ENCODE data around the gene CYTH1. TPM values are rescaled to one million over a fixed set of nuclear protein-coding genes. Genes with fewer than 3 reads are reported as not detected.
"Not testable (repeated sequence)": the region's sequence is repeated elsewhere in the genome, so short reads cannot be mapped to it uniquely, and the experiment has no call there.

CYTH1 gene
- polyA plus RNA-seq, 1 experiment, result 12.8 TPM

GRCh38 chr17:78753316-78754250 lies 28.5 kb downstream of the CYTH1 start:
- CTCF ChIA-PET, result no interaction called here
- Histone ChIP-seq H3K27me3 (ENCODE audit: control insufficient read depth, insufficient read depth, low read length) (no peaks in the 10 kb centered on the region), H3K36me3 (ENCODE audit: control insufficient read depth, insufficient read depth, low read length) (no peaks in the 10 kb centered on the region), H3K4me3 (ENCODE audit: low read depth, low read length) (no peak overlapping the region)
- no peak for DNase-seq (ENCODE audit: low read depth)
- POLR2A ChIA-PET, result no interaction called here
- TF ChIP-seq CTCF (IDR thresholded peaks at IDR 0.05; ENCODE audit: insufficient read depth, low read depth, low read length), result no peak

GRCh38 chr17:78751447-78752161 lies 30.5 kb downstream of the CYTH1 start:
- DNase-seq (ENCODE audit: low read depth), result no peak
- no peak for TF ChIP-seq CTCF (IDR thresholded peaks at IDR 0.05; ENCODE audit: insufficient read depth, low read depth, low read length)
- H3K27me3 ChIP-seq (ENCODE audit: control insufficient read depth, insufficient read depth, low read length), result no peaks in the 10 kb centered on the region
- CTCF ChIA-PET, result interaction anchor here (0.7 kb wide), 1 partner anchor 44 kb away, joined by 3 read pairs; no protein-coding TSS in a partner anchor
- POLR2A ChIA-PET, result no interaction called here
- no peak overlapping the region for H3K4me3 ChIP-seq (ENCODE audit: low read depth, low read length)
- no peaks in the 10 kb centered on the region for H3K36me3 ChIP-seq (ENCODE audit: control insufficient read depth, insufficient read depth, low read length)

GRCh38 chr17:78751000-78751399 lies 31.1 kb downstream of the CYTH1 start:
- POLR2A ChIA-PET; CTCF ChIA-PET; H3K4me3 ChIP-seq (ENCODE audit: low read depth, low read length); DNase-seq (ENCODE audit: low read depth); H3K27me3 ChIP-seq (ENCODE audit: control insufficient read depth, insufficient read depth, low read length); H3K36me3 ChIP-seq (ENCODE audit: control insufficient read depth, insufficient read depth, low read length): not testable (repeated sequence)

- DNase-seq (ENCODE audit: low read depth), result peak; percentile 49
- ChIA-PET CTCF (interaction anchor here (1.1 to 1.4 kb wide), 2 partner anchors 11 to 15 kb away, joined by 3 to 6 read pairs; no protein-coding TSS in a partner anchor), POLR2A (interaction anchor here (0.5 kb wide), 1 partner anchor 8 kb away, joined by 7 read pairs; no protein-coding TSS in a partner anchor)
- H3K4me3 ChIP-seq (ENCODE audit: low read depth, low read length), result no peak overlapping the region
- TF ChIP-seq CTCF (IDR thresholded peaks at IDR 0.05; ENCODE audit: insufficient read depth, low read depth, low read length), result no peak
- no peaks in the 10 kb centered on the region for H3K27me3 ChIP-seq (ENCODE audit: control insufficient read depth, insufficient read depth, low read length)
- no peaks in the 10 kb centered on the region for H3K36me3 ChIP-seq (ENCODE audit: control insufficient read depth, insufficient read depth, low read length)
Observed at GRCh38 chr17:78748730-78749317, 33.2 kb downstream of the CYTH1 start.

GRCh38 chr17:78748048-78748729 lies 33.9 kb downstream of the CYTH1 start:
- no peak for TF ChIP-seq CTCF (IDR thresholded peaks at IDR 0.05; ENCODE audit: insufficient read depth, low read depth, low read length)
- CTCF ChIA-PET, result interaction anchor here (1.4 kb wide), 1 partner anchor 12 kb away, joined by 6 read pairs; no protein-coding TSS in a partner anchor
- Histone ChIP-seq H3K36me3 (ENCODE audit: control insufficient read depth, insufficient read depth, low read length) (no peaks in the 10 kb centered on the region), H3K4me3 (ENCODE audit: low read depth, low read length) (no peak overlapping the region), H3K27me3 (ENCODE audit: control insufficient read depth, insufficient read depth, low read length) (no peaks in the 10 kb centered on the region)
- POLR2A ChIA-PET, result interaction anchor here (0.5 kb wide), 1 partner anchor 9 kb away, joined by 7 read pairs; no protein-coding TSS in a partner anchor
- no peak for DNase-seq (ENCODE audit: low read depth)
